AG09319 (cell line): ENCODE results near the gene CR1.
"Not testable (repeated sequence)": the region's sequence is repeated elsewhere in the genome, so short reads cannot be mapped to it uniquely, and the experiment has no call there.

Source experiments
- DNase-seq: peaks from one replicate; pipeline ENCODE4 v3.0.0-alpha.2; 2010; ENCODE audit warnings: low read depth; ENCODE audit errors: extremely low read depth
- TF ChIP-seq, protein P1 (sequence below): IDR thresholded peaks from 2 replicates; pipeline ENCODE4 v1.5.1; 2011; ENCODE audit warnings: low read depth, mild to moderate bottlenecking, inconsistent platforms, low read length, moderate library complexity

The CR1 gene

DNA sequence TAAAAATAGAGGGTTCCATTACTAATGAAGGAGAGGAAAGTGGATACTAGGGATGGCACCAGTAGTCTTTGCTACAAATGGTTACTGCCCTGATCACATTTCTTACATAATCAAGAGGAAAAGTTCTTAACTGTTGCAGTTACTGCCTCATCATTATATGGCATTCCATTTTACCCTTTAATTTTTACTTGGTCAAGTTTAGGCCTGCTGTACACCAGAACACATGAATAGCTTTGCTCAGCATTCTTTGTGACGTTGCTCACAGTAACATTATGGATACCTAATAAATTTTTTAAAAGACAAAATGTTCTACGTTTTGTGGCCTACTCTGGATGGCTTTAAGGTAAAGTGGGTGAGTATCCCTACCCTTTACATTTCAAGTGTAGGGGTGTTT is 110.4 kb downstream of the CR1 start:
- TF ChIP-seq, protein P1, sequence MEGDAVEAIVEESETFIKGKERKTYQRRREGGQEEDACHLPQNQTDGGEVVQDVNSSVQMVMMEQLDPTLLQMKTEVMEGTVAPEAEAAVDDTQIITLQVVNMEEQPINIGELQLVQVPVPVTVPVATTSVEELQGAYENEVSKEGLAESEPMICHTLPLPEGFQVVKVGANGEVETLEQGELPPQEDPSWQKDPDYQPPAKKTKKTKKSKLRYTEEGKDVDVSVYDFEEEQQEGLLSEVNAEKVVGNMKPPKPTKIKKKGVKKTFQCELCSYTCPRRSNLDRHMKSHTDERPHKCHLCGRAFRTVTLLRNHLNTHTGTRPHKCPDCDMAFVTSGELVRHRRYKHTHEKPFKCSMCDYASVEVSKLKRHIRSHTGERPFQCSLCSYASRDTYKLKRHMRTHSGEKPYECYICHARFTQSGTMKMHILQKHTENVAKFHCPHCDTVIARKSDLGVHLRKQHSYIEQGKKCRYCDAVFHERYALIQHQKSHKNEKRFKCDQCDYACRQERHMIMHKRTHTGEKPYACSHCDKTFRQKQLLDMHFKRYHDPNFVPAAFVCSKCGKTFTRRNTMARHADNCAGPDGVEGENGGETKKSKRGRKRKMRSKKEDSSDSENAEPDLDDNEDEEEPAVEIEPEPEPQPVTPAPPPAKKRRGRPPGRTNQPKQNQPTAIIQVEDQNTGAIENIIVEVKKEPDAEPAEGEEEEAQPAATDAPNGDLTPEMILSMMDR, result no peak
- no peak for DNase-seq

DNA sequence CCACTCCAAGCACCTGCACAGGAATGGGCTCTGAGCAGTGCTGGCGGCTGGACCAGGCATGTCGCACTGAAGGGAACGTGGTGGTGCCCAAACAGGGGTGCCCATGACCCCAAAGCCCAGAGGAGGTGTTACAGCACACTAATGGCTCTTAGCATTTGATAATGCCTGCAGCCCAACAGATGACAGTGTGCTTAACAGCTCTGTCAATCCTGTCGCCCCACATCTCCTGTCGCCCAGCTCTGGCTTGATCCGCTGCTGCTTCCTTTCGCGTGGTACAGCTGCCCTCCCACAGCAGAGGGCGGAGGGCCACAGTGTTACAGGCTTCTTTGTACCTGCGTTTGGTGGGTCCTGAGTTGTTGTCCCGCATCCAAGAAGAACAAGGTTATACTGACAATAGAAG is 116.8 kb downstream of the CR1 start:
- no peak for DNase-seq
- TF ChIP-seq, protein P1, result no peak

DNA sequence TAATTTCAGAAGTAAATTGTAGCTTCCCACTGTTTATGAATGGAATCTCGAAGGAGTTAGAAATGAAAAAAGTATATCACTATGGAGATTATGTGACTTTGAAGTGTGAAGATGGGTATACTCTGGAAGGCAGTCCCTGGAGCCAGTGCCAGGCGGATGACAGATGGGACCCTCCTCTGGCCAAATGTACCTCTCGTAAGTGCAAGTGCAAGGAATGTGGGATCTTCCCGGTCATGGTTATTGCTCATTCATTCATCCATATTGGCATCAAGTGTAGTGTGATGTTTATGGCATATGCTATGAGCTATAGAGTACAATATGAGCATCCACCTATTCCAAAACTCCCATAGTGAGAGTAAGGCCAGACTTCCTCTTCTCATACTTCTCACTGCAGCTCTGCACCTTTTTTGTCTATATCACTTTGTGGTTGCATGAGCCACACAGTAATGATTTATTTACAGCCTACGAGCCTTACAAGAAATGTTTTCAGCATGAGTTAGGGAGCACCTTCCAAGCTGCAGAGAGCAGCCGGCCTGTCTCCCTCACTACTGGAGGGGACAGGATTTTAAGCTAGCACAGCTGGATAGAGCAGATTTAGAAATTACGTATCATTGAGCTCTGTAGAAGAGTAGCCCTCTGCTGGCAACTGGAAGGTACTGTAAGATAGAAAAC is 124.0 kb downstream of the CR1 start:
- TF ChIP-seq, protein P1, result peak; percentile 79
- no peak for DNase-seq

DNA sequence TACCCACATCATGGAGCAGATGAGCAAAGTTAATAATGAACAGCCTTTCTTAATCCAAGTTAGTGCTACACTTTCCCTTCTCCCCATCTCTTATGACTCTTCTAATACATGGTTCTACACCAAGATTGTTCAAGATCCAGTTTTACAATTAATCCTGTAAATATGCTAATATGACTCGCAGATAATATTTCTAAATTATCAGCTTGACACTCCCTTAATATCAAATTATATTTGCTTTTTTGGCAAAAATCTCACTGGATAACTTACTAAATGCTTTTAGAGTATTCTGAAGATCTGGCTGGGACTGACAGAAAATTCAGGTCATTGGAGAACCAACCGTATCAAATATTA is 124.6 kb downstream of the CR1 start:
- DNase-seq, result no peak
- TF ChIP-seq, protein P1, result no peak

DNA sequence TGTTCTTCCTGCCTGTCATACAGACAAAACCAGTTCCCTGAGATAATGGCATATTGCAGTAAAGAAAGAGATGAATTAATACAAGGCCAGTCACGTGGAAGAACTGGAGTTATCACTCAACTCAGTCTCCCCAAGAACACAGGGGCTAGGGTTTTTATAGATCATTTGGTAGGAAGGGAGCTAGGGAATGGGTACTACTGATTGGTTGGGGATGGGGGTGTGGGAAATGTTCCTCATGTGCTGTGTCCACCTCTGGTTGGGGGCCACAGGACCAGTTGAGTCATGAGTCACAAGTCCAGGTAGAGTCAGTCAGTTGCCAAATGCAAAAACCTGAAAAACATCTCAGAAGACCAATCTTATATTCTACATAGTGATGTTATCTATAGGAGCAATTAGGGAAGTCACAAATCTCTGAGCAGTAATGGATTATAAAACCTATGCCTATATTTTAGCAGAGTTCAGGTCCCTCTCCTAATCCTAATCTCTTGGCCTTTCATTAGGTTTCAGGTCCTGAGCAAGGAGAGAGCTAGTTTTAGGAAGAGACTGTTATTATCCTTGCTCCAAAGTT is 129.6 kb downstream of the CR1 start:
- DNase-seq, result not testable (repeated sequence)

DNA sequence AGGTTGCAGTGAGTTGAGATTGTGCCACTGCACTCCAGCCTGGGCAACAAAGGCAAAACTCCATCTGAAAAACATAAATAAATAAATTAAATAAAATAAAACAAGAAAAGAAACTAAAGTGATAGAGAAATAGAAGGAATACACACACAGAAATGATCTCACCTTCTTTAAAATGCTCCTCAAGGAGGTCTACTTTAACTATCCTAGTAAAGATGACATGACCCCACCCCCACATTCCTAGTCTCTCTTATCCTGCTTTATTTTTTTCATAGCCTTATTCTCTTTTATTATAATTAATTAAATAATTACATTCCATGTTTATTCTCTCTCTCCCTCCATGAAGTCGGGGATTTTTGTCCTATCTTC is 131.0 kb downstream of the CR1 start:
- DNase-seq, result no peak
- TF ChIP-seq, protein P1, result no peak

DNA sequence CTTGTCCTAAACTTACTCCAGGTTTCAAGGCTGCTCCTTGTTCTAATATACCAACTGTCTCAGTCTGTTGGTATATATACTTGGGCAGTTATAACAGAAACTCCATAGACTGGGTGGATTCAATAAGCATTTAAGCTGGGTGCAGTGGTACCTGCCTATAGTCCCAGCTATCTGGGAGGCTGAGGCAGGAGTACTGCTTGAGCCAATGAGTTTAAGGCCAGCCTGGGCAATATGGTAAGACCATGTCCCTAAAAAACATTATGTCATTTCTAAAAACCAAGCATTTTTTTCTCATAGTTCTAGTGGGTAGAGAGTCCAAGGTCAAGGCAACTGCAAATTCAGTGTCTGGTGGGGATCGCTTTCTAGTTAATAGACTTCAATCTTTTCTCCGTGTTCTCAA is 131.5 kb downstream of the CR1 start:
- no peak for DNase-seq
- TF ChIP-seq, protein P1, result no peak

DNA sequence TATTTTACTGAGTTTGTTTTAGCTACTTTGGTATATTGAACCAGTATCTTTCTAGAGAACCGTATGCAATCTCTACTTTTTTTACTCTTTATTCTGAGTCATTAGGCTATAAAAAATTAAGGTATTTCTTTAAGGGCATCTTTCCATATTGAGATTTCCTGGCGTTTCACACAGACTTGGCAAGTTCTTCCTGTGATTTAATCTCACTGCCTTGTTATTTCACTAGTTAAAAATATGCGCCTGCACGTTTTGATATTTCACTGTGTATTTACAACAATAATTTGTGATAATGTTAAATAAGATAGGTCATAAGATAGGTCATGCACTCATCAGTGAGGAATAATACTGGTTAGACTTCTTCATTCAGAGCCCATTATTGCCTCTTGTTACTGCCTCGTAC is 132.8 kb downstream of the CR1 start:
- DNase-seq, result no peak
- TF ChIP-seq, protein P1, result no peak
